Neuronal stem cell (in vitro differentiated cells): ENCODE results near the gene SRC.

Source experiments
- DNase-seq: peaks from one replicate; pipeline ENCODE4 v3.0.0-alpha.2; 2013; ENCODE audit warnings: low spot score
- H2AFZ ChIP-seq: one replicate; pipeline ENCODE4 v1.6.1; 2013; ENCODE audit warnings: mild to moderate bottlenecking, low read length, inconsistent platforms
- H2AK5ac ChIP-seq: 2 replicates; pipeline ENCODE4 v1.6.1; 2013; ENCODE audit warnings: low read depth, mild to moderate bottlenecking, inconsistent platforms, low read length, moderate library complexity, mixed read lengths
- H2BK120ac ChIP-seq: 2 replicates; pipeline ENCODE4 v1.6.1; 2013; ENCODE audit warnings: low read depth, mild to moderate bottlenecking, inconsistent platforms, low read length, moderate library complexity, mixed read lengths
- H2BK12ac ChIP-seq: one replicate; pipeline ENCODE4 v1.6.1; 2013; ENCODE audit warnings: low read length, inconsistent platforms
- H2BK15ac ChIP-seq: 2 replicates; pipeline ENCODE4 v1.6.1; 2013; ENCODE audit warnings: mild to moderate bottlenecking, low read length, inconsistent platforms, mixed read lengths
- H2BK5ac ChIP-seq: one replicate; pipeline ENCODE4 v1.6.1; 2013; ENCODE audit warnings: inconsistent platforms, mild to moderate bottlenecking, low read length, moderate library complexity
- H3K14ac ChIP-seq: one replicate; pipeline ENCODE4 v1.6.1; 2013; ENCODE audit warnings: low read length, inconsistent platforms
- H3K18ac ChIP-seq: 2 replicates; pipeline ENCODE4 v1.6.1; 2013; ENCODE audit warnings: low read length, inconsistent platforms
- H3K23ac ChIP-seq: 2 replicates; pipeline ENCODE4 v1.6.1; 2013; ENCODE audit warnings: low read depth, mild to moderate bottlenecking, mixed read lengths, low read length, inconsistent platforms; ENCODE audit not compliant: poor library complexity
- H3K27ac ChIP-seq: replicated peaks from 3 replicates; pipeline ENCODE4 v1.5.1; 2013; ENCODE audit warnings: low read length, inconsistent platforms
- H3K27me3 ChIP-seq, 3 experiments: 2 replicates each; pipeline ENCODE4 v1.6.1; 2013; ENCODE audit warnings: low read length in 3 of 3, mild to moderate bottlenecking in 2 of 3, inconsistent platforms in 1 of 3, low read depth in 1 of 3, mixed read lengths in 1 of 3, moderate library complexity in 1 of 3; ENCODE audit not compliant: control insufficient read depth in 3 of 3, insufficient read depth in 3 of 3
- H3K36me3 ChIP-seq, 2 donors: replicated peaks in 1 of 2; 2 replicates each; pipeline ENCODE4 v1.6.1; 2013; ENCODE audit warnings: low read length in 2 of 2; ENCODE audit not compliant: control insufficient read depth in 2 of 2, insufficient read depth in 2 of 2
- H3K4ac ChIP-seq: 2 replicates; pipeline ENCODE4 v1.6.1; 2013; ENCODE audit warnings: inconsistent platforms, mild to moderate bottlenecking, low read length, moderate library complexity
- H3K4me1 ChIP-seq, 2 donors: 1 replicate in 1 of 2; 2 replicates in 1 of 2; pipeline ENCODE4 v1.6.1; 2013; ENCODE audit warnings: low read length in 2 of 2, low read depth in 1 of 2; ENCODE audit not compliant: control insufficient read depth in 2 of 2, insufficient read depth in 1 of 2
- H3K4me2 ChIP-seq: one replicate; pipeline ENCODE4 v1.6.1; 2013; ENCODE audit warnings: mild to moderate bottlenecking, low read length, inconsistent platforms; ENCODE audit not compliant: insufficient read depth, poor library complexity, severe bottlenecking
- H3K4me3 ChIP-seq, 2 donors: 2 replicates each; pipeline ENCODE4 v1.5.1; 2013; ENCODE audit warnings: low read length in 2 of 2, mild to moderate bottlenecking in 2 of 2, inconsistent platforms in 1 of 2, moderate library complexity in 1 of 2
- H3K79me1 ChIP-seq: one replicate; pipeline ENCODE4 v1.6.1; 2013; ENCODE audit warnings: low read depth, mild to moderate bottlenecking, inconsistent platforms, low read length, moderate library complexity
- H3K9ac ChIP-seq: one replicate; pipeline ENCODE4 v1.6.1; 2013; ENCODE audit warnings: mild to moderate bottlenecking, low read depth, low read length, inconsistent platforms; ENCODE audit not compliant: poor library complexity
- H3K9me3 ChIP-seq, 2 donors: replicated peaks in 1 of 2; 2 replicates each; pipeline versions ENCODE3 to v1.6.1; 2013; ENCODE audit warnings: low read length in 2 of 2, mild to moderate bottlenecking in 2 of 2, inconsistent platforms in 1 of 2, low read depth in 1 of 2, mixed read lengths in 1 of 2, moderate library complexity in 1 of 2; ENCODE audit not compliant: control insufficient read depth in 2 of 2, insufficient read depth in 1 of 2
- H4K8ac ChIP-seq: one replicate; pipeline ENCODE4 v1.6.1; 2013; ENCODE audit warnings: low read depth, mild to moderate bottlenecking, inconsistent platforms, low read length, moderate library complexity
- H4K91ac ChIP-seq: one replicate; pipeline ENCODE4 v1.6.1; 2013; ENCODE audit warnings: low read length, low read depth, mild to moderate bottlenecking, inconsistent platforms; ENCODE audit not compliant: poor library complexity
- WGBS, 2 donors: extraction: QIAGEN DNeasy Blood & Tissue Kit; methylation state at CpG; one replicate each; pipeline ENCODE4 v1.1.7; 2013; ENCODE audit warnings: missing lambda C conversion rate in 2 of 2, mixed read lengths in 1 of 2; ENCODE audit not compliant: insufficient read length in 2 of 2, insufficient replicate concordance in 1 of 2; ENCODE audit errors: extremely low coverage in 2 of 2; 5-methylcytosine and 5-hydroxymethylcytosine counted together

SRC gene

DNA sequence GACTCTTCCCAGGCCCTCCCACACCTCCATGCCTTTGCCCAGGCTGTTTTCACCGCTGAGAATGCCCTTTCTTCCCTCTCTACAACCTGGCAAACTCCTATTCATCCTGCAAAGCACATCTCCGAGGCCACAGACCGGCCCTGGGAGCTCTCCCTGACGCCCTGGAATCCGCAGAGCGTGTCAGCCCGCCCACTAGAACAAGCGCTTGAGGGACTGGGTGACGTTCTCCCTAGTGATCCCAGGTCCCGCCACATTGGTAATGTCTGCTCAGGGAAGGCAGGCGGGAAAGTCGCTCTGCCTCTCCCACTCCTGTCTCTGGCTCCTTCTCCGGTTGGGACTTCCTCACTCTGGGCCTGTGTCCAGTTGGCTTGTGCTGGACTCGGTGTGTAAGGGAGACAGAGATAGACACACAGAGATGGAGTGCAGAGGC, 61.6 kb downstream of the SRC start:
- Histone ChIP-seq H3K79me1 (peaks cover 2% of the 10 kb centered on the region), H4K8ac (no peak overlapping the region), H3K27me3 (peaks cover 0 to 3% (median 0%) of the 10 kb centered on the region in 3 experiments), H2BK5ac (no peak overlapping the region), H3K18ac (peak overlapping the region; percentile 39), H3K23ac (peak overlapping the region; percentile 35), H2BK15ac (peak overlapping the region; percentile 83), H3K4me2 (no peak overlapping the region), H3K9me3 (no peaks in the 10 kb centered on the region), H3K9ac (no peak overlapping the region), H3K36me3 (peaks cover 9 to 25% of the 10 kb centered on the region in 2 donors), H3K4me1 (peaks cover 40 to 41% of the 10 kb centered on the region in 2 donors), H2AFZ (peak overlapping the region; percentile 31), H3K4ac (no peak overlapping the region), H3K27ac (peak overlapping the region; percentile 23), H3K4me3 (no peak overlapping the region), H4K91ac (peak overlapping the region; percentile 12), H2BK12ac (no peak overlapping the region), H2BK120ac (no peak overlapping the region), H2AK5ac (peak overlapping the region; percentile 87), H3K14ac (peak overlapping the region; percentile 5)
- WGBS, 2 donors, result no CpG with 5 or more reads among the region's 14 CpGs
- DNase-seq, result no peak

- peaks cover 4 to 17% of the 10 kb centered on the region in 2 donors for H3K36me3 ChIP-seq
- H3K23ac ChIP-seq, result no peak overlapping the region
- peak overlapping the region; percentile 70 for H4K8ac ChIP-seq
- H2BK5ac ChIP-seq, result no peak overlapping the region
- no peak overlapping the region for H3K4me3 ChIP-seq
- no peak for DNase-seq
- H3K9ac ChIP-seq, result peak overlapping the region; percentile 38
- no peak overlapping the region for H3K27ac ChIP-seq
- no peak overlapping the region for H3K4me2 ChIP-seq
- H2BK120ac ChIP-seq, result no peak overlapping the region
- no peaks in the 10 kb centered on the region for H3K79me1 ChIP-seq
- H3K9me3 ChIP-seq, result no peaks in the 10 kb centered on the region
- H2BK15ac ChIP-seq, result peak overlapping the region; percentile 13
- H3K18ac ChIP-seq, result peak overlapping the region; percentile 53
- no peak overlapping the region for H2BK12ac ChIP-seq
- H2AK5ac ChIP-seq, result peak overlapping the region; percentile 20
- peak overlapping the region; percentile 31 for H2AFZ ChIP-seq
- H3K14ac ChIP-seq, result peak overlapping the region; percentile 5
- peaks cover 49 to 51% of the 10 kb centered on the region in 2 donors for H3K4me1 ChIP-seq
- no CpG with 5 or more reads among the region's 23 CpGs for WGBS, 2 donors
- no peak overlapping the region for H4K91ac ChIP-seq
- H3K27me3 ChIP-seq, result peaks cover 0 to 4% (median 0%) of the 10 kb centered on the region in 3 experiments
- no peak overlapping the region for H3K4ac ChIP-seq
Observed at GRCh38 chr20:37408302-37409193, 62.6 kb downstream of the SRC start.

- Histone ChIP-seq H3K9me3 (no peaks in the 10 kb centered on the region), H2BK12ac (peak overlapping the region; percentile 35), H4K8ac (peak overlapping the region; percentile 67), H3K9ac (peak overlapping the region; percentile 87), H3K23ac (peak overlapping the region; percentile 67), H3K36me3 (no peaks in the 10 kb centered on the region), H3K18ac (peak overlapping the region; percentile 92), H2BK15ac (no peak overlapping the region), H2BK120ac (no peak overlapping the region), H2AK5ac (peak overlapping the region; percentile 0), H3K14ac (peak overlapping the region; percentile 12), H3K4me2 (peak overlapping the region; percentile 28), H4K91ac (peak overlapping the region; percentile 81), H2BK5ac (no peak overlapping the region), H3K4me3 (peak overlapping the region; percentile 13 to 43), H3K4ac (peak overlapping the region; percentile 96), H3K27me3 (peaks cover 0 to 4% (median 0%) of the 10 kb centered on the region in 3 experiments), H3K27ac (peak overlapping the region; percentile 70), H3K79me1 (no peaks in the 10 kb centered on the region), H2AFZ (peak overlapping the region; percentile 65), H3K4me1 (peaks cover 54 to 79% of the 10 kb centered on the region in 2 donors)
- WGBS, 2 donors, result no CpG with 5 or more reads among the region's 17 CpGs
- DNase-seq, result no peak
Observed at GRCh38 chr20:37411408-37412219, 65.7 kb downstream of the SRC start.
